Measurements from ENCODE around the gene KIAA1328. TPM values are rescaled to one million over a fixed set of nuclear protein-coding genes. Genes with fewer than 3 reads are reported as not detected.
A peak's percentile ranks its signal among the peaks of the same experiment; 100 is the strongest.
"Not testable (repeated sequence)": the region's sequence is repeated elsewhere in the genome, so short reads cannot be mapped to it uniquely, and the experiment has no call there.

Gene KIAA1328
- polyA plus RNA-seq, 1 donor: 15.0 TPM

DNA sequence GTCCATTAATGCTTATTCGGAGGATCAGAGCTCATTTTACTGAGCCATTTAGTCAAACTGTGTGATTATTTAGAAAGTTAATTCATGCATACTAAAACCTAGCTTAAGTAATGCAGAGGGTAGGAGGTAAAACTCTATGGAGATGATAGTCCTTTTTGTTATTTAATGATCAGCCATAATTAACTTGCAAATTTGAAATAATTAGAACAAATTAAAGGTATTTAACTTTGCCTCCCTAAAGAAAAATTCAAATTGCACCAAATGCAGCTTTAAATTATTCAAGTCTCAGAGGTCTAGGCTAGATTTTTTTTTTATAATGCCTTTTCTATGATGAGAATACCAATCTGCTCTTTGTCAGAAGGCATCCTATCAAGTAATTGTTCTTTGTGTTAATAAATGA, 310.9 kb downstream of the KIAA1328 start:
- DNase-seq: no peak

DNA sequence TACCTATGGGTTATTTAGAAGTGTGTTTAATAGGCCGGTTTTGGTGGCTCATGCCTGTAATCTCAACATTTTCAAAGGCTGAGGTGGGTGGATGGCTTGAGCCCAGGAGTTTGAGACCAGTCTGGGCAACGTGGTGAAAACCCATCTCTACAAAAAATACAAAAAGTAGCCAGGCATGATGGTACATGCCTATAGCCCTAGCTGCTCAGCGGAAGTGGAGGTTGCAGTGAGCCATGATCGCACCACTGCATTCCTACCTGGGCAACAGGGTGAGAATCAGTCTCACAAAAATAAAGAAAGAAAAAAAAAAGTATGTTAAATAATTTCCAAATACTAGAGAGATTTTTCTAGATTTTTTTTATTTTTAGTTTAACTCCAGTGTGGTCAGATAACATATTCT, 316.0 kb downstream of the KIAA1328 start:
- DNase-seq: no peak

DNA sequence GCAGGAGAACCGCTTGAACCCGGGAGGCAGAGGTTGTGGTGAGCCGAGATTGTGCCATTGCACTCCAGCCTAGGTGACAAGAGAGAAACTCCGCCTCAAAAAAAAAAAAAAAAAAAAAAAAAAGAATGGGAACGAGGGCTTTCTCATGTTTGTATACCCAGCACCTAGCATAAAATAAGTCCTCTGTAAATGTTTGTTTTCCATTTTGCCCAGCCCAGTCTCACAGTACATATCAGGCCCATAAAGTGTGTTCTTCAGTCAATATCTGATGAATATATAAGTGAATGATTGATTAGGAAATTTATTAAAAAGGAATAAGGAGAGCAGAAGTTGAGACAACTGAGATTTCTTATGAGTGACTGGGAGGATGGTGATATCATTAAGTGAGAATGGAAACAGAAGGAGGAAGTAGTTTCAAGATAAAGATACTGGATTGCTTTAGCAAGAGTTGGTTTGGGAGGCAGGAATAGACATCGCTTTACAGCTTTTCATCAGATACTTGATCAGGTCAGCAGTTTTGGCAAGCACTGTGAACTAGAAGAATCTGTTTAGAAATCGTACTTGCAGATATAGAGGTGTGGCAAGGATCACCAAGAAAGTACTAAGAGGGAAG, 327.5 kb downstream of the KIAA1328 start:
- no peak for DNase-seq

DNA sequence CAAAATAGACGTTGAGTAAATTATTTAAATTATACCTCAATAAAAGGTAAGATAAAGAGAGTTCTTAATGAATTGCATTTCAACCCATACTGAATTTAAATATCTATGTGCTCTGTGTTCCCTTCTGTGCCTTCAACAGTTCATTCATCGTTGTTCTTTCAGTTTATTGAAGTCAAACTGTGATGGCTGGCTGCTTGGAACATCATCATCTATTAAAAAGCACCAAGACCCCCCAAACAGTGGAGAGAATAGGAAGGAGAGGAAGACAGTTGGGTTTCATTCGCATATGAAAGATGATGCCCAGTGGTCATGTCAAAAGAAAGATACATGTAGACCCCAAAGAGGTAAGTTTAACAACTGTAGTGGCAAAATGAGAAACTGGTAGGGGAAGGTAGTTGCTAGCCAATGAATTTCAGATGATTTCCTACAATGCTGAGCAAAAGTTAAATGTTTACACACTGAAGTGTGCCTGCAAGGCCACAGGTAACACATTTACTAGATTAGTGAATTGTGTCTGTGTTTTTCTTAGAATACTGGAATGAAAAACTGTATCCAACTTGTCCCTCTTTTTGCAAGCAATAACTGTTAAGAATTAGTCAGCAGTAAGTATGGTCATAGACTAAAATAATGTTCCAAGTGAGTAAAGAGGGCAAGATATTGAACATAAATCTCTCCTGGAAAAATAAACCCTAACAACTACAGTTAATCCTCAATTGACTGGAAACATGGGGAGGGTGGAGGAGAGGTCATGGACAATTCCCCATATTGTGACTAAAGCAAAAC, 331.3 kb downstream of the KIAA1328 start:
- peak; percentile 28 for DNase-seq

DNA sequence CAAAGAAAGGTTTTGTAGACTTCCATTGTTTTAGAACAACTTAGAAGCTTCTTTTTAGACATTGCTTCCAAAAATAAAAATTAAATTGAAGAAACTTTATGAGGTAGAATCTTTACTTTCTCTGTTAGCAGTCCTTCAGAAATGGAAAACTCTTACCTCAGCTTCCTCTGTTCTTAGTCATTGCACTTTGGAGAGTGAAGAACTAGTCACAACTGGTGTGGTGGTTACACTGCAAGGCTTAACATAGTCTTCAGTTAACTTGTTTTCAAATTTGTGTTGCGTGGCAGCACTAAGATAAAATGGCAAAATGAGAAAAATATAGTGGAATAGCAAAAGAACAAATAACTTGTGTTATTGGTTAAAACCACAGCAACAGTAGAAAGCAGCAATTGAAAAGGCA, 332.6 kb downstream of the KIAA1328 start:
- no peak for DNase-seq

DNA sequence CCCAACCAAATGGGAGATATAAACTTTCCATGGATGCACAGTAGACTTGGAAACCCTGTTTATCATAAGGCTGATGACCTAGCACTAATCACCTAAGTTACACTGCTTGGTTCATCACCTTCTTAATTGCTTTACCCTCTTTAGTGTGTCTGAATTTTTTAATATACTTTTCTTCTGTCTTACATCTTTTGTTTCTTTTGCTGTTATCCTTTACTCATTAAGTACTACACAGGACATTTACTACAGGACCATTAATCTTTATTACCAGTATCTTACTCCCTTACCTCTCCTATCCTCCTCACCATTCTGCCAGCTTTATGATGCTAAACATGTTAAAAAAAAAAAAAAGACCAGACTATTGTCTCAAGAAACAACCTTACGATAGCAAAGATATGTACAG, 333.6 kb downstream of the KIAA1328 start:
- peak; percentile 20 for DNase-seq

DNA sequence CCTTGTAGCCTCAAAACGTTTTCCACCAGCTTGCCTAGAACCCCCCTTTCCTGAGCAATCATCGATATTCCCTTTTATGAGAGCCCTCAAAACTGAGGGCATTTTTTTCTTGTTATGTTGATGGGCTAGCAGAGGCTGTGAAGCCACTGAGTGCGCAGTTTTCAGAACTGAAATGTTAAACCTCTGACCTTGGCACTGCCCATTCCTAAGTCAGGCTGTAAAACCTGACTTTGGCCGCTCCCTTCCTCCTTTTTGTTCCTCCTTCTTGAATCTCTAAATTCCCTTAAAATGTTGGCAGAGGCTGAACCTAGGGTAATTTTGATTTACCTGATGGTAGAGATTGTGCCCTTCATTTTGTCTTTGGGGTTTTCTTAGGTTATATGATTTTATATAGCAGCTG, 334.2 kb downstream of the KIAA1328 start:
- DNase-seq: peak; percentile 18

DNA sequence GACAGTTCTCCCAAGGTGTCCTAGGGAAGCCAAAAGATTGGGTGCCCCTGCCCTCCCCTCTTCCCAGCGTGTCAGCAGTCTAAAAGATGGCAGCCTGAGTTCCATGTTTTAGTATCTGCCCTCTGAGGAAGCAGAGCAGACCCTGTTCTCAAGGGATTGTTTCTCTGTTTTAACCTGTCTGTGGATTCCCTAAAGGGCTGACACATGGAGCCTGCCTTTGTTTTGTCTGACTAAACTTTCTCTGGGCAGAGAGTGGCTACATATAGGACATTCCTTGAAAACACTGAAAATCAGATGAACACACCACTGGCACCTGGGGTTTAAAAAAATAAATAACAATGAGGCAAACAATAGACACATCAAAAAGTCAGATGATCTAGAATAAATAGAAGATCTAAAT, 337.6 kb downstream of the KIAA1328 start:
- DNase-seq: no peak

DNA sequence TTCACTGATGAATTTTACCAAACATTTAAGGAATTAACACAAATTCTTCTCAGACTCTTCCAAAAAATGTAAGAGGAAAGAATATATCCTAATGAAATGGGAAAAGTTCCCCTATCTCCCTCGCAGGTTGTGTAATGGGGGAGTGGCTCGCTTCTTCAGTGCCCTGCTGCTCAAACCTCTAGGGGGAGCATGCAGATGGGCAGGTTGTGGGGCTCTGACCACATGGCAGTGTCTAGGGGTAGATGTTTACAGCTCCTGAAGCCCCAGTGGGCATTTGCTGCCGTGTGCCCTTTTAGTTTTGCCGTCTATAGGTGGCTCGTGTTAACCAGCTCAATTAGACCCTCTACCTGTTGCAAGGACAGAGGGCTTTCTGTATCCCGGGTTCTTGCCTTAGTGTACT, 338.0 kb downstream of the KIAA1328 start:
- DNase-seq: not testable (repeated sequence)

DNA sequence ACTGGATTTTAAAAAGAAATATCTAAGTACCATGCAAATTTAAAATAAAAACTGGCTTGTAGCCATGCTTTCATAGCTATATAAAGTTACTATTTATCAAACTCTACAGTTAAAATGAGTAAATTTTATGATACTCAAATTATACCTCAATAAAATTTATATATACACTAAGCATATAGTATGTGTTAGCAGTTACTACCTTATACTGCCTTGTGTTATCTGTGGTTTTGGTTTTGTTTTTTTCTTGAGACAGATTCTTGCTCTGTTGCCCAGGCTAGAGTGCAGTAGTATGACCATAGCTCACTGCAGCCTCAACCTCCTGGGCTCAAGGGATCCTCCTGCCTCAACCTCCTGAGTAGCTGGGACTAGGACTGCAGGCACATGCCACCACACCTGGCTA, 342.1 kb downstream of the KIAA1328 start:
- no peak for DNase-seq

DNA sequence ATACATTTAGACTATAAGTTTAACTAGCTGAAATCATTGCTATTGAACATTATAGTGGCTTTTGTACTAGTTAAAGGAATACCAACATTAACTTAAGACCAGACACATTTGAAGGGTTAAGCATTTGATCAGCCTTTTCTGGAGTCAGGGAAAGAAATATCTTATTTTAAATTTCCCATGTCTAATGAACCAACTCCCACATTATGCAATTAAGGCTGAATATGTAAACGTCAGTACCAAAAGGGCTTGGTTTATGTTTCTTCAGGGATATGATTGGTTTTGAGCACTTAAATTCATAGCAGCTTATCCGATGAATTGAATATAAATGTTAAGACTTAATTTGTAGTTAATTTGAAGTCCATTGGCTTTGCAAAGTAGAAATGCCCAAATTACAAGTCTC, 344.5 kb downstream of the KIAA1328 start:
- no peak for DNase-seq

DNA sequence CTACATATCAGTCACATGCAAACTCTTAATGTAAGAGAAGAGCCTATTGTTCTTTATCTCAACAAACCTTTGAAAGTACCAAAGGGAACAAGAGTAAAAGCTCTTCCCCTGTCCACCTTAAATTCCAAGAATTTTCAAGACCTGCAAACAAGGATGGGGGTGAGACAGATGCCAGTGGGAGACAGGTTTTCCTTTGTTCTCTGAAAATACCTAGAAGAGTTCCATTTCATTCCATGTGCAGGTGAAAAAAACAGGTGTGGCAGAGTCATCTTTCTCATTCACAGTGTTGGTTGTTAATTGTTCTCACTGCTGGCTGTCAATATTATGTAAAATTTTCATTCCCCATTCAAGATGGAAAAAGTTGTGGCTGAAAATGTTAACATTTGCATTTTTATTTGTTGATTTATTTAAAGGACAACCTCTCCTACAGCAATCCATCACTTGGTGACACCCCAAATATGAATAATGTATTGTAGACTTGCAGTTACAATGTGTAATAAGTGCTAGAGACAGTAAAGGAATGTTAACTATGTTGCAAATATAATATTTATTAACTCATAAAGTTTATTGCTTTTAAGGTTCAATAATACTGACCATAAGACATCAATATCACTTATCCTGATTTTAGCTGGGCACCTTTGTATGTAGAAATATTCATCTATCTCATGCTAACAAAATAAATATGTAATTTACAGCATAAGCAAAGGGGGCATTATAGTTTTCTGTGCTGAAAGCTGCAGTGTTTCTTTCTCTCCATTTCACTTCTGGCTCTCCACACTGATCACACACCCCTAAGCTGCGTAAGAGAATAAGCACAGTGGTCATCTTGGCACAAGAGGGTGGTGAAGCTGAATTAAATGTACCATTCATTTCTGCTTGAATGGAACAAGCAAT, 347.0 kb downstream of the KIAA1328 start:
- no peak for DNase-seq

DNA sequence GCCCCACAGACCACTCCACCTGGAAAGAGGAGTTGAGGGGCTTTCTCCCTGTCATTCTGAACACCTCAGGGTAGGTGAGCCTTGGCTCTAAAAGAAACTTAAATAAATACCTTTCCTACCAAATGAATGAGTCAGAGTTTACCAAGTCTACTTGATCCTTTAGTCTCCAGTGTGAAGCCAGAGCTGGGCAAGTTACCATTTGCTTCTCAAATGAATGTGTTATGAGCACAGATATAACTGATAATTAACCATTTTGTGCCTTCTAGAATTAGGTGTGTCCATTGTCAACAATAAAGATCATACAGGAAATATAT, 347.7 kb downstream of the KIAA1328 start:
- no peak for DNase-seq

DNA sequence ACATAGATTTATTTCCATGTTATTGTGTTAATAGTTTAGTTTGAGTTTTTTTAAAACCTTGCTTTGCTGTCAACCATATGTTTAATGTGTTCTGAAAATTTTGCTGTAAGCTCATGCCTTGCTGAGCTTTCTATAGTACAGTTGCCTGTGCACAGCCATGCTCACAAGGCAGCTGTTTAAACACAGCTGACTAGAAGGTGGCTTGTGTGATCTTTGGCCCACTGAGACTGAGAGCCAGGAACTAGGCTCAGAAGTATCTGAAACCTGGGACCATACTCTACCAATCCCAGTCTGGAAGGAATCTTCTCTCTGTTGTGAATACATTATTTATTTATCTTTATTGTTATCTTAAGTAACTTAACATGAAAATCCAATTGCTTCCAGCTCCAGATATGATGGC, 350.5 kb downstream of the KIAA1328 start:
- no peak for DNase-seq

DNA sequence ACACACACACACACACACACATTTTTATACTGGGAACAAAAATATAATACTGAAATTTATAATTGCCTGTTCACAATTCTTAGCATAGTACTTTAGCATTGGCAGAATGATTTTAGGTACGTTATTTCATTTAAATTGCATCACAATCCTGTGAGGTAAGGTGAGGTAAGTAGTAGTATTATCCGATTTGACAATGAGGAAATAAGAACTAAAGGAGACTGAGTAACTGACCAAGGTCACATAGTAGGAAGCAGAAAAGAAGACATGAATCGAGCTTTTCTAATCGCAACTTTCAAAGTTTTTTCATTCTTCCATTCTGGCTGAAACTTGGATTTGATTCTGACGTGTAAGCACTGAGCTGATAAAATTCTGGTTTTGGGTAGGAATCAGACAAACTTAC, 351.2 kb downstream of the KIAA1328 start:
- DNase-seq: no peak

DNA sequence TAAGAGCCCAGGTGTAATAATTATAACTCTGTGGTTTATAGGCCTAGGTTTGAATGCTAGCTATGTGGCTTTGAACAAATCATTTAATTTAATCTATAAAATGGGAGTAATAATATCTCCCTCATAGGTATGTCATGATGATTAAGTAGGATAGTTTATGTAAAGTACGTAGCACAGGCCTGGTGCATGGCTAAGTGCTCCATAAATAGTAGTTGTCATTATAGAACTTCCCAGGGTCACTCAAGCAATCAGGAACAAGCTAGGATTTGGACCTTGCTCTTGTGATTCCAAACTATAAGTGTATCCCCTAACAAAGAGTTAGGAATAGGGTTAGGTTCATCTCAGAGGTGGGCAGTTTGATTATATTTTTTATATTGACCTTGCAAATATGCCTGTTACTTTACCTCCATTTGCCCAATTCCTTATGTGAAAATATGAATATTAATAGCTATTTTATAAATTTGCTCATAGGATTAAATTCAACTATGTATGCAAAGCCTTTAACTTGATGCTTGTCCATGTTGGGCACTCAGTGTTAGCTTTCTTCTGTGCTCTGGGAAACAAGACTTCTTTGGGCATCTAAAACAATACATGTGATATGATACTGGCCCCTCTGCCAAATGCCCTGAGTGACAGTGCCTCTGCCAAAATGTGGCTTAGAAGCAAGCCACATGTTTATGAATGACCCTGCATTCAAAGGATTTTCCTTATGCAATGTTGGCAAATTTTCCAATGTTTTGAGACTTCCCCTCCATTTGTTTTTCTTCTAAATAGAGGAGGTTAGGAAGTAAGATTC, 353.6 kb downstream of the KIAA1328 start:
- no peak for DNase-seq

DNA sequence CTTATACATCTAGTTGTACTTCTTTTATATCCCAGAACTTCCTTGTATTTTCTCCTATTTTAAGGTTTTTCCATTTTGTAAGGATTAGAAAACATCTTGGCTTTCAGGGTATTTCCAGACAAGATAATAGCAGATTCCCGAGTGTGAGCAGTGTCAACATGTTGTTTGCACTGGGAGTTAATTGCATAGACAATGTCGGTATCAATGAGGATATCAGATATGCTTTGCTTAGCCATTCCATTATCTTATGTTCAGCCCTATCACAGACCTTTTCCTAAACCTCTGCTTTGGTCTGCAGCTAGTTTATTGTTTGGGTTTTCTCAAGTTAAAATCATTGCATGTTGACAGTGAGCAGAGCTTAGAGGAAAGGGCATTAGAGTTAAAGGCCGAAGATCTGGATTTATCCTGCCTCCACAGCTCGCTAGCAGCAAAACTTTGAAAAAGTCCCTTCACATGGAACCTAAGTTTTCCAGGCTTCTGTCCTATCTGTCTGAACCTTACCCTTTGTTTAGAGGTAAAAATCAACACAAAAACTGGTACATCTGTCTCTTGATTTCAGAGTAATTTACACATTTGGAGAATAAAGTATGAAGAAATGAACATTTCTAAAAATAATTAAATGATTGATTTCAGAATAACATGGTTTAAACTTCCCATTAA, 355.4 kb downstream of the KIAA1328 start:
- no peak for DNase-seq

DNA sequence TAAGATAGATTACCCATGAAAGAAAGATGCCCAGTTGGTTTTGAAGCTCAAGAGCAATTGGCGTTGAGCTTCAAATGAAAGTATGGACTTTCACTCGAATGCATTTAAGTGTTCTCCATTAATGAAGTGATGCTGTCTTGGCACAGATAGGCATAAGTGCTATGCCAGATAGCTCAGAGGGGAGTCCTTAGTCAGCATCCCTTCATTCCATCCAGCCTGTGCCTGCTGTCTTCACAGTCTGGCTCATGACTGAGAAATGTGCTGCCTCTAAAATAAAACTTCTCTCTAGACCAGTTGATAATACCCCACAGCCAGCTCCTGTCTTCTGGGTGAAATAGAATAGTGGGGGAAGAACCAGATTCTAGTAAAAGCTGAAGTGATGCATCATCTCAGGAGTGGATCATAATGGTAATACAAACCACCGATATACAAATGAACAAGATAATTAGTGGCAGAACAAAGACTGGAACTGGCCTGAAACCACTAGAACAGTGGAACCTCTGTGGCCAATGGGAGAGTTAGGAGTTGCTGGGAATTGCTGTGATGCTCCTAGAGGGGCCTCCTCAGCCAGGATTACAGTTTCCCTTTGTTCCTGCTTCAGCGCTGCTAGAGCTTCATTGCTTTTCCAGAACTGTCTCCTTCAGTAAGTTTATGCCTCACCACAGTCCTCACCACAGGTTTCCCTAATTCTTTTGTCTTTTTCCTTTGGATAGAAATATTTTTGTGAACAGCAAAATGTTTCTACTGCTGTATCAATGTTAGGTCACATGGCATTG, 359.3 kb downstream of the KIAA1328 start:
- DNase-seq: no peak

DNA sequence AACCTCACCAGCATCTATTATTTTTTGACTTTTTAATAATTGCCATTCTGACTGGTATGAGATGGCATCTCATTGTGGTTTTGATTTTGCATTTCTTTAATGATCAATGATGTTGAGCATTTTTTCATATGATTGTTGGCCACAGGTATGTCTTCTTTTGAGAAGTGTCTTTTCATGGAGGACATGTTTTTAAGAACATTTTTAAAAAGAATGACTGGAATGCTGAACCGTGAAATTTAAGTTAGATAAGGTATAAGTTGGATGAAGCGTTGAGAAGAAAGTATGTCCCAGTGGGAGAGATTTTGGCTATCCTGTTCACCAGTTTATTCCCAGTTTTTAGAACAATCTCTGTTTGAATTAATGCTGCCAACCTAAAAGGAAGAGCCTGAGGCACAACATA, 370.8 kb downstream of the KIAA1328 start:
- DNase-seq: no peak

DNA sequence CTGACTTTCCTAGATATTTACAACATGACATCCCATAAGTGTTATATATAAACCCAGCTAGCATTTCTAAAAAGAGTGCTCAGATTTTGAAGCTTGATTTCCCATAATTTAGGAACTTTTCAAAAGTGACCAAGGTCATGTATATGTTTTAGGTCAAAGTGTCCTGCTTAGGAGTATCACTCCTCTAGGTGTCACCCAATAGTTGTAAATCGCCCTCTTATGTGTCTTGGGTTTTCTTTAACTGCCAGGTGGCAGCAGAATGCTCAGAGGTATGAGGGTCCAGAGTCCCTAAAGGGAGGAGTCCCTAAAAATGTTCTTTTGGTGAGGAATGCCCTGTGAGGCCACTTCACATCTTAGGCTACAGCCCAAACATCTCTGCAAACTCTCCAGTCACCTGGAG, 378.4 kb downstream of the KIAA1328 start:
- DNase-seq: no peak

DNA sequence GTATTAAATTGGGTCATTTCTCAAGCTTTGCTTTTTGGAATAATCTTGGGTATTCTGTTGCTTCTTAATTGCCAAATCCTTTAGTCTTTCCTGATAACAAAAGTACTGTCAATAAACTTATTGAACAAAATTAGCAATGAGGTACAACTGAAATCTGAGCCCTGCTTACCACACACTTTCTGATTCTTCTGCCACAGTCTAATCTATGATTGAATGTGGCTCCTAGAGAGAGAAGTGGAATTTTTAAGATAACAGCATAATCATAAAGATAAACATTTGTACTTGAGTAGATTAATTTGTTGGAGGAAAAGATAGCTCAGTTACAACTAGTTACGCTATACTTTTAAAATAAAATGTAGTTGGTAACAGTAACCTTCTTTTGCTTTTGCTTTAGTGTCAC, 381.9 kb downstream of the KIAA1328 start:
- no peak for DNase-seq
